Measurements from ENCODE around the gene NPM3.

The NPM3 gene

GRCh38 chr10:101774589-101775272 lies 8.5 kb downstream of the NPM3 start:
- DNase-seq (ENCODE audit: low read depth, low spot score) = no peak

- no peak for DNase-seq (ENCODE audit: low read depth, low spot score)
Measured at GRCh38 chr10:101773923-101774588, 9.2 kb downstream of the NPM3 start.

GRCh38 chr10:101772895-101773761 lies 10.1 kb downstream of the NPM3 start:
- DNase-seq (ENCODE audit: low read depth, low spot score) = no peak

DNA sequence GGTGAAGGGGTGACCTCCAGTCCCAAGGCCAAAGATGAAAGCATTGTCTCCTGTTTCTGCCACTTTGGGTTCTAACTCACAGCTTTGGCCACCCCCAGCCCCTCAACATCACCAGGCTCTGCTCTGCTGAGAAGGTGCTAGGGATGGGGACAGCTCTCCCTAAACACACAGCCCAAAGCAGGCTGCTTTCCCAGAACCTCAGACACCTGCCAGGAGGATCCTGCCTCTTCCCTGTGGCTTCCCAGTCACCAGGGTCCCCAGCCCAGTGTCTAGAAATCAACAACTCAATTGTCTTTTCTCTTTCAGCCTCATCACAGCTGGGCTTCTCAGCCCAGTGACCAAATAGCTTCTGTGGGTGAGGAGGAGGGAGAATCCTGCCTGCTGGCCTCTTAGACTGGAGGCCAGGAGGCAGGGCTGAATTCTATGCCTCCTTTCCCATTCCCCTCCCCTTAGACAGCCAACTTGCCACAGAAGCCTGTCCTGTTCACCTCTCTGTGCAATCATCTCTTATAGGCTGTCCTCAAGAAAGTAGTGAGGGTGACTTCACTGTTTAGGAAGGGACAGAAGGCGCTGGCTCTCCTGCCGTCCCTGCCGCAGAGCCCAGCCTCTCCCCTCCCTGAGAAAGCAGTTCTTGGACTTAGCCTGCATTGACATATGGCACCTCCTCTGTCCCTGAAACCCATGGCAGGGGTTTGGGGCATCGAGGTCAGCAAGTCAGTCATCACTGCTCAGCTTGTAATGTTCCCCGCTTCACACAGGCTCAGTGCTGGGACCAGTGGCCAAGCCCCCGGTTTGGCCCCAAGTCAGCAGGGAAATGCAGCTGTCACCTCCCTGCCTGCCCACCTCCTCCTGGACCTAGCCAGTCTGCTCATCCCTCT lies 11.0 kb downstream of the NPM3 start:
- no peak for DNase-seq (ENCODE audit: low read depth, low spot score)

DNA sequence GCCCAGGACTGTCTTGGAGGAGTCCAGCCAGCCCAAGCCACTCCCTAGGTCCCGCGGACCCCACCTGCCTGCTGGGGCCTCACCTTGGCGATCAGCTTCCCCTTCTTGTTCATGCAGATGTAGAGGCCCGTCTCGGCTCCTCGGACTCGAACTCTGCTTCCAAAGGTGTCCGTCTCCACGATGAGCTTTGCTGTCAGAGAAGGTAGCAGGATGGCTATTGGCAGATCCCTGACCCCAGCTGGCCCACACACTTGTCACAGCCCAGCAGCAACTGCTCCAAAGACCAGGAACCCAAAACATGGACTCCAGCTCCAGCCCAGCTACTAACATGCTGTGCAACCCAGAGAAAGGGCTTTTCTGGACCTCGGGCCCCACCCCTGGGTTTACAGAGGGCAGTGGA lies 11.9 kb downstream of the NPM3 start:
- no peak for DNase-seq (ENCODE audit: low read depth, low spot score)

DNA sequence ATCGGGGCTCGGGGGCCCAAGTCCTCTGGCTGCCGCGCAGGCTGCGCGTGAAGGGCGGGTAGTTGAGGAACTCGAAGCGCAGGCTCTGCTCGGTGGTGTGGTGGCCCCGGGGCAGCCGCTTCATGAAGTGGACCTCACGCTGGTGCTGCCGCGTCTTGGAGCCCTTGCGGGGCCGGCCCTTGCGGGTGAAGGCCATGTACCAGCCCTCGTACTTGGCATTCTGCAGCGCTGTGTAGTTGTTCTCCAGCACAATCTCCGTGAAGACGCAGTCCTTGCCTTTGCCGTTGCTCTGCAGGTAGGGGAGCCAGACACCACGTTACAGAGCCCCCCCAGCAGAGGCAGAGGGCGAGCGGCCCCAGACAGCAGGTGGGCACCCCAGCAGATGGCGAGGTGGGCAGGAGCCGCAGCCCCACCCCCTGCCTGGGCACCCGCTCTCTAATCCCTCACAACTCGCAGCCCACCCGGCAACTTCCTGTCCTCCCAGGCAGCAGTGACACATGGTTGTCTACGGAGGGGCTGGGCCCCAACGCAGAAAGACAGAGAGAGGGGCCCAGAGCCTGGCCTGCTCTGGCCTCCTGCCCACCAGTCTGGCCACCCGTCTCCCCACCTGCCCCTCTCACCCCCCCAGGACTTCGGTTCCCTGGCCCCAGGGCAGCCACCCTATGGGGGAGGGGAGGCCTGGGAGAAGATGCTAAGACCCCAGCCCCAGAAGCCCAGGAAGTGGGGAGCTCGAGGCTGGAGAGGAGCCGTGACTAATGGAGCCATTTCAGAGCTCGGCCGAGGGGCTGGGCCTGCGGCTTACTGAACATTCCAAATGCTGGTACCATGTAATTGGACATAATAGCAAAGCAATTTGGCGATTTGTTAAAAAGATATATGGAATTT lies 12.7 kb downstream of the NPM3 start:
- DNase-seq (ENCODE audit: low read depth, low spot score) = no peak

DNA sequence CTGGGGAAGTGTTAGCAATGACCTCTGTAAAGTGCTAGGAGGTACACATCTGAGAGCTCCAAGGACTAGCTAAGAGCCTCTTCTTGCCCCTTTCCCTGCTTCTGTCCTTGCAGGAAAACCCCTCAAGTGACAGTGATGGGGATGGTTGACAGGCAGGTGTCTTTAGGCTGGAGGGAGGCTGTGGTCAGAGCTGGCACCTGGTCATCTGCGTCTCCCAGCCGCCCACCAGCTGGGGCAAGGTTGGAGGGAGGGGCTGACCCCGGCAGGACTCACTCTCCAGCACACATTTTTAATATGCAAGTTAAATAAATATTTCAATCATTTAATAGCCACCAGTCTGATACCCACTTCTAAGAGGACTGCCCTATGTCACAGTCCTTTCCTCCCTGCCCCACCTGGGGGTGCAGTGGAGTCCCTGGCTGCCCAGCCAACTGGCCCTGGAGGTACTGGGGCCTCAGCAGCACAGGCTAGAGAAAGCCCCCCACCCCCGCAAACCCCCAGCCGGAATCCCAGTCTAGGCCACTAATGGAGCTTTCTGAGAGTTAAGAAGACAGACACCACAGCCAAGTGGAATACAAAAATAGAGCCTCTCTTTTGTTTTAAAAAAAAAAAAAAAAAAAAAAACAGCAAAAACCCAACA lies 13.6 kb downstream of the NPM3 start:
- no peak for DNase-seq (ENCODE audit: low read depth, low spot score)

GRCh38 chr10:101768791-101769170 lies 14.5 kb downstream of the NPM3 start:
- DNase-seq (ENCODE audit: low read depth, low spot score) = no peak

DNA sequence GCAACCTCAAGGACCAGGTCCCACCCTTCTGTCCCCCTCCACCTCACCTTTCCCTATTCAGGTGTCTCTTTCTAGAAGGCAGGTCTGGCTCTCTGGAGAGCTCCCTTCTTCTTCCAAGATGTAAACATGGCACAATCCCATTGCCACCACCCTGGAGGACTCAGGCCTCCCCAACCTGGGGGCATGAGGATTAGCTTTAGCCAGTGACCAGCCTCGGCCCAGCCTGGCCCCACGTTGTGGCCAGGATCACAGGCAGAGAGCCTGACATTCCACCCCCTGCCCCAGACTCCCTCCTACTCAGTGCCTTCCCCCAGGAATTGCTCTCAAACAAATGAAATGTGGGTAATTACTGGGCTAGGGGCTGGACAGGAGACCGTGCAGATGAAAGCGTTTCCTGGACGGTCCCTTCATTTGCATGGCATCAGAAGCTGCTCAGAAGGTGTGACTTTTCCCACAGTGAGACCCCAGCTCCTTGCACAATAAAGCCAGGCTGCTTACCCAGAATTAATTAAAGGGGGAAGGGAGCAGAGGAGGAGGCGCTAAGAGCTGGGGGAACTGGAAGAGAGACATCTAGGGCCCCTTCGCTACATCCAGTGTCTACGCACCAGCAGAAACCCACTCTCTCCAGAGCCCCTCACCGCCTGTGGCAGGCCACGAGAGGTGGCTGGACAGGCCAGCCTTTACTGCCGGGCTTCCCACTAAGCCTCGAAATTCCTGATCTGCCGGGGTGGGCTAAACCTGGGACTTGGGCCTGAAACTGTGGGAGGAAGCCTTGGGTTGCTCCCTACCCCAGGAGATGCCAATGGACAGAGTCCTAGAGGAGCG lies 15.1 kb downstream of the NPM3 start:
- no peak for DNase-seq (ENCODE audit: low read depth, low spot score)

- DNase-seq (ENCODE audit: low read depth, low spot score) = no peak
Measured at GRCh38 chr10:101767600-101767945, 15.7 kb downstream of the NPM3 start.

DNA sequence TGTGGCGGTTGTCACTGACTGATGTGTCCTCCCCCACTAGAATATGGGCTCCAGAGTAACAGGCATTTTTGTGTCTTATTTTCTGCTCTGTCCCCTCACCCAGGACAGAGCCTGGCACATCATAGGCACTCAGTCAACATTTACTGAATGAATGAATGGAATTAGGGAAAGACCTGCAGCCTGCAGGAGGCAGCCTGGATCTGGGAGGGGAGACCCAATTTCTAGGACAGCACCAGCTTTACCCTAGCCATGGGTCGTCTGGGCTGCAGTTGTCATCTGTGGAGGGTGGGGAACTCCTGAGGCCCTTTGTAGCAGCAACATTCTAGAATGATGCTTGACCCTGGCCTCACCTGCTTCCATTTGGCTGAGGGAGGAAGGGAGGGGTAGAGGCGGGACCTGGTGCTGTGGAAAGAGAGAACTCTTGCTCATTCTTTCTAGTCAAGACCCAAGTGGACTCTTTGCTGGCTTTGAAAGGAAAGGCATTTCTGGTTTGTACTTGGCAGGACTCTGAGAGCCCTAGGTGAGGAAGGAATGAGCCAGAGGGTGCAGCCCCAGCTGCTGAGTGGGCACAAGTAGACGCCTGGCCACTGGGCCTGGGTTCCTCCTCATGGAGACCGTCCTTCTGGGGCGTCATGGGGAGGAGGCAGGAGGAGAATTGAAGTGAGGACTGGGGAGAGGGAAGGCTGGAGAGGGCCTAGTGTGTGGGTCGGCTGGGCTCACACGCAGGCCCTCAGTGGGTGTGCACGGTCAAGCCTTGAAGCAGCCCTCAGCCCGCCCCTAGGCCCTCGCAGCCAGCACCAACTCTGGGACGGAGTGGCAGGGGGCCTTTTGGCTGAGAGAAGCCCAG lies 16.3 kb downstream of the NPM3 start:
- DNase-seq (ENCODE audit: low read depth, low spot score) = no peak

- DNase-seq (ENCODE audit: low read depth, low spot score) = no peak
Measured at GRCh38 chr10:101766306-101766705, 16.9 kb downstream of the NPM3 start.

DNA sequence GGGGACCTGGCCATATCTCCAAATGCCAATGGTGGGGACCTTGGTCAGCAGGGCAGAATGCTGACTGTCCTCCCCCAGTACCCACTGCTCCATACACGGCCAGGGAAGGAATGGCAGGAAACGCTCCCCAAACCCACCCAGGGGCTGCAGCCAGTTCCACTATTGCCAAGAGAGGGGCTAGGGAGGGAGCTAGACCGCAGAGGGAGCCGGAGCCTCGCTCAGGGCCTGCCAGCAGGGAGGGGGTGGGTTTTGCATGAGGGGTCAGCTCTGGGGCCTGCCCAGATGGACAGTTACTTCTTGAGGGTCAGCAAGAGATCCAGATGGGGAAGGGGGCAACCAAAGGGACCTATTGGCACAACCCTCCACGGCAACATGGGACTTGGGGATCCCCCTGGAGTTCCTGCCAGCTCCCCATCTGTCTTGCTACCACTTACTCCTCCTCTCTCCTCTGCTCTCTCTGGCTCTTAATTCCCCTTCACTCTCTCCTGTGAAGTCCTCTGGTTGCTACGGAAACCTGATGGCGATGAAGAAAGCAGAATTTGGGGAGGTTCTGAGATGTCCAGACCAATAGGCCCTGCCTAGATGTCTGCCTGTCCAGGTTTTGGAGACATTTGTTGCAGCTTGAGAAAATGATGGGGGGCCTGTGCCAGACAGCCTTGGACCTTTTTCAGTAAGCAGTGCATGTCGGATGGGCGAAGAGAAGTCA lies 20.0 kb downstream of the NPM3 start:
- DNase-seq (ENCODE audit: low read depth, low spot score) = no peak

GRCh38 chr10:101762736-101763135 lies 20.5 kb downstream of the NPM3 start:
- DNase-seq (ENCODE audit: low read depth, low spot score) = no peak

- no peak for DNase-seq (ENCODE audit: low read depth, low spot score)
Measured at GRCh38 chr10:101761226-101761625, 22.0 kb downstream of the NPM3 start.

GRCh38 chr10:101760510-101760909 lies 22.7 kb downstream of the NPM3 start:
- DNase-seq (ENCODE audit: low read depth, low spot score) = no peak

- no peak for DNase-seq (ENCODE audit: low read depth, low spot score)
Measured at GRCh38 chr10:101759309-101760247, 23.7 kb downstream of the NPM3 start.
